ENCODE results near the gene ITGAL. TPM values are rescaled to one million over a fixed set of nuclear protein-coding genes. Genes with fewer than 3 reads are reported as not detected.
A peak's percentile ranks its signal among the peaks of the same experiment; 100 is the strongest.

Gene ITGAL
- total and polyA plus RNA-seq, 2 of the 13 experiments (the other 11 are each of a cell fraction or from before 2014, with no cell fraction given) = 0.86 to 1.2 TPM

DNA sequence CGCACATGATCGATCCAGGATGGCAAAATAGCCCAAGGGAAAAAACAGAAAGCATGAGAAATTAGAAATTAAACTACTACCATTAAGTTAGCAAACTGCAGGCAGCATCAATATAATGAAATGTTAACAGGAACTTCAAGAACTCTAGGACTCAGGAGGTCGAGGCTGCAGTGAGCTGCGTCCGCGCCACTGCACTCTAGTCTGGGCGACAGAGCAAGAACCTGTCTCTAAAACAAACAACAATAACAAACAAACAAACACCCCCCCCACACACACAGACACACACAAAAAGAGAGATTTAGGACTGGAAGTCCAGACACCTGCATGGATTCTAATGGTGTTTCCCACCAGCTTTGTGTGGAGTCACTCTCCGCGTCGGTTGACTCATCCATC lies 26.3 kb upstream of the ITGAL start (continued):
- TF ChIP-seq AFF4 (CRISPR knock-in tag; IDR thresholded peaks at IDR 0.05) = no peak
- TF ChIP-seq, protein P1, sequence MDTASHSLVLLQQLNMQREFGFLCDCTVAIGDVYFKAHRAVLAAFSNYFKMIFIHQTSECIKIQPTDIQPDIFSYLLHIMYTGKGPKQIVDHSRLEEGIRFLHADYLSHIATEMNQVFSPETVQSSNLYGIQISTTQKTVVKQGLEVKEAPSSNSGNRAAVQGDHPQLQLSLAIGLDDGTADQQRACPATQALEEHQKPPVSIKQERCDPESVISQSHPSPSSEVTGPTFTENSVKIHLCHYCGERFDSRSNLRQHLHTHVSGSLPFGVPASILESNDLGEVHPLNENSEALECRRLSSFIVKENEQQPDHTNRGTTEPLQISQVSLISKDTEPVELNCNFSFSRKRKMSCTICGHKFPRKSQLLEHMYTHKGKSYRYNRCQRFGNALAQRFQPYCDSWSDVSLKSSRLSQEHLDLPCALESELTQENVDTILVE (CRISPR knock-in tag; IDR thresholded peaks at IDR 0.05) = no peak
- TF ChIP-seq, protein P2, sequence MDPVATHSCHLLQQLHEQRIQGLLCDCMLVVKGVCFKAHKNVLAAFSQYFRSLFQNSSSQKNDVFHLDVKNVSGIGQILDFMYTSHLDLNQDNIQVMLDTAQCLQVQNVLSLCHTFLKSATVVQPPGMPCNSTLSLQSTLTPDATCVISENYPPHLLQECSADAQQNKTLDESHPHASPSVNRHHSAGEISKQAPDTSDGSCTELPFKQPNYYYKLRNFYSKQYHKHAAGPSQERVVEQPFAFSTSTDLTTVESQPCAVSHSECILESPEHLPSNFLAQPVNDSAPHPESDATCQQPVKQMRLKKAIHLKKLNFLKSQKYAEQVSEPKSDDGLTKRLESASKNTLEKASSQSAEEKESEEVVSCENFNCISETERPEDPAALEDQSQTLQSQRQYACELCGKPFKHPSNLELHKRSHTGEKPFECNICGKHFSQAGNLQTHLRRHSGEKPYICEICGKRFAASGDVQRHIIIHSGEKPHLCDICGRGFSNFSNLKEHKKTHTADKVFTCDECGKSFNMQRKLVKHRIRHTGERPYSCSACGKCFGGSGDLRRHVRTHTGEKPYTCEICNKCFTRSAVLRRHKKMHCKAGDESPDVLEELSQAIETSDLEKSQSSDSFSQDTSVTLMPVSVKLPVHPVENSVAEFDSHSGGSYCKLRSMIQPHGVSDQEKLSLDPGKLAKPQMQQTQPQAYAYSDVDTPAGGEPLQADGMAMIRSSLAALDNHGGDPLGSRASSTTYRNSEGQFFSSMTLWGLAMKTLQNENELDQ (CRISPR knock-in tag; IDR thresholded peaks at IDR 0.05; ENCODE audit: borderline replicate concordance) = no peak
- no peak for TF ChIP-seq ZNF253 (CRISPR knock-in tag; IDR thresholded peaks at IDR 0.05; ENCODE audit: borderline replicate concordance)
- TF ChIP-seq, protein P3, sequence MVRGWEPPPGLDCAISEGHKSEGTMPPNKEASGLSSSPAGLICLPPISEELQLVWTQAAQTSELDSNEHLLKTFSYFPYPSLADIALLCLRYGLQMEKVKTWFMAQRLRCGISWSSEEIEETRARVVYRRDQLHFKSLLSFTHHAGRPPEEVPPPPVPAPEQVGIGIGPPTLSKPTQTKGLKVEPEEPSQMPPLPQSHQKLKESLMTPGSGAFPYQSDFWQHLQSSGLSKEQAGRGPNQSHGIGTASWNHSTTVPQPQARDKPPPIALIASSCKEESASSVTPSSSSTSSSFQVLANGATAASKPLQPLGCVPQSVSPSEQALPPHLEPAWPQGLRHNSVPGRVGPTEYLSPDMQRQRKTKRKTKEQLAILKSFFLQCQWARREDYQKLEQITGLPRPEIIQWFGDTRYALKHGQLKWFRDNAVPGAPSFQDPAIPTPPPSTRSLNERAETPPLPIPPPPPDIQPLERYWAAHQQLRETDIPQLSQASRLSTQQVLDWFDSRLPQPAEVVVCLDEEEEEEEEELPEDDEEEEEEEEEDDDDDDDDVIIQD (CRISPR knock-in tag; IDR thresholded peaks at IDR 0.05; ENCODE audit: low read depth) = 0 out of 2 replicates have a peak, but pooled peaks have one; percentile 9
- no peak for TF ChIP-seq AHDC1 (CRISPR knock-in tag; IDR thresholded peaks at IDR 0.05; ENCODE audit: borderline replicate concordance)
- TF ChIP-seq BCL6 (CRISPR knock-in tag; IDR thresholded peaks at IDR 0.05) = 0 out of 2 replicates have a peak, but pooled peaks have one; percentile 1
- TF ChIP-seq, protein P4, sequence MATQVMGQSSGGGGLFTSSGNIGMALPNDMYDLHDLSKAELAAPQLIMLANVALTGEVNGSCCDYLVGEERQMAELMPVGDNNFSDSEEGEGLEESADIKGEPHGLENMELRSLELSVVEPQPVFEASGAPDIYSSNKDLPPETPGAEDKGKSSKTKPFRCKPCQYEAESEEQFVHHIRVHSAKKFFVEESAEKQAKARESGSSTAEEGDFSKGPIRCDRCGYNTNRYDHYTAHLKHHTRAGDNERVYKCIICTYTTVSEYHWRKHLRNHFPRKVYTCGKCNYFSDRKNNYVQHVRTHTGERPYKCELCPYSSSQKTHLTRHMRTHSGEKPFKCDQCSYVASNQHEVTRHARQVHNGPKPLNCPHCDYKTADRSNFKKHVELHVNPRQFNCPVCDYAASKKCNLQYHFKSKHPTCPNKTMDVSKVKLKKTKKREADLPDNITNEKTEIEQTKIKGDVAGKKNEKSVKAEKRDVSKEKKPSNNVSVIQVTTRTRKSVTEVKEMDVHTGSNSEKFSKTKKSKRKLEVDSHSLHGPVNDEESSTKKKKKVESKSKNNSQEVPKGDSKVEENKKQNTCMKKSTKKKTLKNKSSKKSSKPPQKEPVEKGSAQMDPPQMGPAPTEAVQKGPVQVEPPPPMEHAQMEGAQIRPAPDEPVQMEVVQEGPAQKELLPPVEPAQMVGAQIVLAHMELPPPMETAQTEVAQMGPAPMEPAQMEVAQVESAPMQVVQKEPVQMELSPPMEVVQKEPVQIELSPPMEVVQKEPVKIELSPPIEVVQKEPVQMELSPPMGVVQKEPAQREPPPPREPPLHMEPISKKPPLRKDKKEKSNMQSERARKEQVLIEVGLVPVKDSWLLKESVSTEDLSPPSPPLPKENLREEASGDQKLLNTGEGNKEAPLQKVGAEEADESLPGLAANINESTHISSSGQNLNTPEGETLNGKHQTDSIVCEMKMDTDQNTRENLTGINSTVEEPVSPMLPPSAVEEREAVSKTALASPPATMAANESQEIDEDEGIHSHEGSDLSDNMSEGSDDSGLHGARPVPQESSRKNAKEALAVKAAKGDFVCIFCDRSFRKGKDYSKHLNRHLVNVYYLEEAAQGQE (IDR thresholded peaks at IDR 0.05; ENCODE audit: borderline replicate concordance in 1 of 2, low read depth in 1 of 2, low read length in 2 of 2) = no peak
- TF ChIP-seq ZNF564 (CRISPR knock-in tag; IDR thresholded peaks at IDR 0.05) = no peak
- no peak for TF ChIP-seq ZNF879 (CRISPR knock-in tag; IDR thresholded peaks at IDR 0.05)
